AG09309 (cell line): ENCODE data around the gene MRPS6.

ENCODE experiments used
- DNase-seq: peaks from one replicate; pipeline ENCODE4 v3.0.0-alpha.2; 2010; ENCODE audit warnings: low read depth
- H3K4me3 ChIP-seq: 2 replicates; pipeline ENCODE4 v1.5.1; 2011; ENCODE audit warnings: mild to moderate bottlenecking, low read depth, low read length, moderate library complexity; ENCODE audit not compliant: control insufficient read depth
- CTCF ChIP-seq: IDR thresholded peaks from 2 replicates; pipeline ENCODE4 v1.5.1; 2011; ENCODE audit warnings: mild to moderate bottlenecking, low read depth, low read length, inconsistent platforms; ENCODE audit not compliant: insufficient read depth, control insufficient read depth; ENCODE audit errors: missing control alignments

Gene MRPS6

GRCh38 chr21:34034369-34035014 is 38.9 kb upstream of the MRPS6 start:
- H3K4me3 ChIP-seq: no peak overlapping the region
- no peak for DNase-seq

GRCh38 chr21:34035619-34036354 is 37.6 kb upstream of the MRPS6 start:
- no peak for TF ChIP-seq CTCF
- no peak for DNase-seq
- no peak overlapping the region for H3K4me3 ChIP-seq

More at GRCh38 chr21:34034369-34035014, 38.9 kb upstream of the MRPS6 start:
- TF ChIP-seq CTCF: no peak

- no peak for TF ChIP-seq CTCF
- no peak for DNase-seq
- H3K4me3 ChIP-seq: no peak overlapping the region
Measured at GRCh38 chr21:34037009-34037795, 36.2 kb upstream of the MRPS6 start.

GRCh38 chr21:34039678-34040382 is 33.5 kb upstream of the MRPS6 start:
- DNase-seq: no peak
- H3K4me3 ChIP-seq: no peak overlapping the region
- no peak for TF ChIP-seq CTCF

- DNase-seq: no peak
- no peak overlapping the region for H3K4me3 ChIP-seq
- TF ChIP-seq CTCF: no peak
Measured at GRCh38 chr21:34042735-34043134, 30.6 kb upstream of the MRPS6 start.

GRCh38 chr21:34043333-34043732 is 30.0 kb upstream of the MRPS6 start:
- no peak for DNase-seq
- H3K4me3 ChIP-seq: no peak overlapping the region
- TF ChIP-seq CTCF: no peak
